Raji (cell line): ENCODE data around the gene STK32B.

Experiments
- POLR2A ChIP-seq: IDR thresholded peaks from 2 replicates; pipeline ENCODE4 v1.6.1; 2011; ENCODE audit warnings: low read depth, low read length, control low read depth; ENCODE audit not compliant: insufficient read depth

The STK32B gene

GRCh38 chr4:5222047-5222446 lies 170.8 kb downstream of the STK32B start:
- TF ChIP-seq POLR2A, result no peak

- TF ChIP-seq POLR2A, result no peak
Measured at GRCh38 chr4:5222951-5223350, 171.7 kb downstream of the STK32B start.

GRCh38 chr4:5224340-5224739 lies 173.1 kb downstream of the STK32B start:
- no peak for TF ChIP-seq POLR2A

- TF ChIP-seq POLR2A, result no peak
Measured at GRCh38 chr4:5232549-5232948, 181.3 kb downstream of the STK32B start.

- TF ChIP-seq POLR2A, result no peak
Measured at GRCh38 chr4:5237086-5237660, 185.9 kb downstream of the STK32B start.

GRCh38 chr4:5238173-5238572 lies 186.9 kb downstream of the STK32B start:
- TF ChIP-seq POLR2A, result no peak

- TF ChIP-seq POLR2A, result no peak
Measured at GRCh38 chr4:5247735-5248134, 196.5 kb downstream of the STK32B start.

- no peak for TF ChIP-seq POLR2A
Measured at GRCh38 chr4:5249727-5250126, 198.4 kb downstream of the STK32B start.

GRCh38 chr4:5256421-5256820 lies 205.1 kb downstream of the STK32B start:
- no peak for TF ChIP-seq POLR2A

GRCh38 chr4:5257086-5257485 lies 205.8 kb downstream of the STK32B start:
- TF ChIP-seq POLR2A, result no peak

GRCh38 chr4:5259471-5259870 lies 208.2 kb downstream of the STK32B start:
- no peak for TF ChIP-seq POLR2A

- TF ChIP-seq POLR2A, result no peak
Measured at GRCh38 chr4:5260121-5260520, 208.8 kb downstream of the STK32B start.

GRCh38 chr4:5261866-5262265 lies 210.6 kb downstream of the STK32B start:
- TF ChIP-seq POLR2A, result no peak

- TF ChIP-seq POLR2A, result no peak
Measured at GRCh38 chr4:5266991-5267390, 215.7 kb downstream of the STK32B start.

- TF ChIP-seq POLR2A, result no peak
Measured at GRCh38 chr4:5267408-5267807, 216.1 kb downstream of the STK32B start.

GRCh38 chr4:5276475-5277075 lies 225.3 kb downstream of the STK32B start:
- TF ChIP-seq POLR2A, result no peak

- no peak for TF ChIP-seq POLR2A
Measured at GRCh38 chr4:5277079-5277478, 225.8 kb downstream of the STK32B start.
